Esophagus muscularis mucosa (tissue), 4 donors: ENCODE data around the gene ENDOG. TPM values are rescaled to one million over a fixed set of nuclear protein-coding genes. Genes with fewer than 3 reads are reported as not detected.

Source experiments
- DNase-seq: peaks from one replicate; pipeline ENCODE4 v3.0.0-alpha.2; 2017; ENCODE audit errors: extremely low spot score
- H3K27ac ChIP-seq, 4 donors: fragments of 200-600 bp; sonication (generic); replicated peaks in 1 of 4; 1 replicate in 3 of 4; 2 replicates in 1 of 4; pipeline ENCODE4 v1.5.1; 2016 to 2019; ENCODE audit warnings: mild to moderate bottlenecking in 1 of 4
- H3K27me3 ChIP-seq, 4 donors: fragments of 200-600 bp; sonication (generic); one replicate each; pipeline versions ENCODE4 v1.5.1 to v1.6.0; 2016 to 2019
- H3K36me3 ChIP-seq, 4 donors: fragments of 200-600 bp; sonication (generic); one replicate each; pipeline ENCODE4 v1.5.1; 2016 to 2019
- H3K4me1 ChIP-seq, 4 donors: fragments of 200-600 bp; sonication (generic); one replicate each; pipeline ENCODE4 v1.5.1; 2016 to 2019
- H3K4me3 ChIP-seq, 4 donors: fragments of 200-600 bp; sonication (generic); 1 replicate in 2 of 4; 2 replicates in 2 of 4; pipeline ENCODE4 v1.5.1; 2016 to 2019; ENCODE audit warnings: mild to moderate bottlenecking in 4 of 4, moderate library complexity in 1 of 4
- H3K9me3 ChIP-seq, 4 donors: fragments of 200-600 bp; sonication (generic); 1 replicate in 3 of 4; 2 replicates in 1 of 4; pipeline ENCODE4 v1.5.1; 2016 to 2019
- CTCF ChIP-seq, 3 experiments: fragments of 200-600 bp in 2 of 3; fragments of 450-650 bp in 1 of 3; sonication (generic) in 2 of 3; IDR thresholded peaks; one replicate each; pipeline ENCODE4 v1.5.1; 2017 to 2019; ENCODE audit warnings: antibody characterized with exemption in 3 of 3, mild to moderate bottlenecking in 2 of 3, moderate library complexity in 1 of 3
- EP300 ChIP-seq: sonication (generic); formaldehyde crosslinking; IDR thresholded peaks from one replicate; pipeline ENCODE4 v1.6.1; 2017; ENCODE audit warnings: antibody characterized with exemption
- POLR2A ChIP-seq: fragments of 450-650 bp; IDR thresholded peaks from one replicate; pipeline ENCODE4 v1.6.1; 2017; ENCODE audit warnings: antibody characterized with exemption, moderate library complexity, mild to moderate bottlenecking, low read depth
- POLR2AphosphoS5 ChIP-seq, 2 donors: sonication (generic); formaldehyde crosslinking; IDR thresholded peaks; one replicate each; pipeline ENCODE4 v1.6.1; 2017; ENCODE audit warnings: antibody characterized with exemption in 2 of 2
- WGBS: methylation state at CpG from one replicate; pipeline ENCODE4 v1.1.5; 2018; 5-methylcytosine and 5-hydroxymethylcytosine counted together
- intact Hi-C: fragments of 100-400 bp; cut with DNase I; formaldehyde crosslinking; loops from one replicate; pipeline ENCODE4 v1.15.1; 2023
- total RNA-seq, 4 donors: library from RNA; depleted of rRNA; stranded (reverse); fragments of >200 nt; gene quantifications; one replicate each; pipeline versions ENCODE4 v1.1.0 to v1.2.1, GENCODE V29; 2016

Gene ENDOG
- total RNA-seq, 4 donors from 2014 or later: 21.4 to 44.5 (median 37.5) TPM

GRCh38 chr9:128823362-128823902, 5.1 kb downstream of the ENDOG start:
- Histone ChIP-seq H3K36me3 (peaks cover 19 to 77% (median 68%) of the 10 kb centered on the region in 4 donors), H3K4me3 (no peak overlapping the region), H3K4me1 (peaks cover 14 to 26% (median 23%) of the 10 kb centered on the region in 4 donors), H3K27me3 (no peaks in the 10 kb centered on the region), H3K9me3 (no peaks in the 10 kb centered on the region), H3K27ac (no peak overlapping the region)
- TF ChIP-seq POLR2A: no peak
- DNase-seq: no peak
- 78% methylated on average over 7 of the region's 19 CpGs for WGBS
- intact Hi-C loops: no loop called here

GRCh38 chr9:128823903-128824406, 5.7 kb downstream of the ENDOG start:
- Histone ChIP-seq H3K4me1 (peaks cover 19 to 30% (median 27%) of the 10 kb centered on the region in 4 donors), H3K9me3 (no peaks in the 10 kb centered on the region), H3K27ac (no peak overlapping the region), H3K4me3 (no peak overlapping the region), H3K27me3 (no peaks in the 10 kb centered on the region), H3K36me3 (peaks cover 19 to 77% (median 68%) of the 10 kb centered on the region in 4 donors)
- intact Hi-C loops: no loop called here
- 87% methylated on average over 7 of the region's 12 CpGs for WGBS
- no peak for TF ChIP-seq POLR2AphosphoS5 (IDR thresholded peaks at IDR 0.05)
- no peak for TF ChIP-seq EP300
- no peak for TF ChIP-seq CTCF (IDR thresholded peaks at IDR 0.05)
- no peak for TF ChIP-seq POLR2A
- DNase-seq: no peak

GRCh38 chr9:128824911-128825310, 6.6 kb downstream of the ENDOG start:
- H3K36me3 ChIP-seq: peaks cover 19 to 77% (median 68%) of the 10 kb centered on the region in 4 donors
- H3K4me3 ChIP-seq: no peak overlapping the region
- intact Hi-C loops: no loop called here
- H3K9me3 ChIP-seq: no peaks in the 10 kb centered on the region
- WGBS: 82% methylated on average over 7 of the region's 7 CpGs
- H3K27me3 ChIP-seq: no peaks in the 10 kb centered on the region
- TF ChIP-seq POLR2A: no peak
- no peak for TF ChIP-seq CTCF (IDR thresholded peaks at IDR 0.05)
- TF ChIP-seq POLR2AphosphoS5 (IDR thresholded peaks at IDR 0.05): no peak
- no peak for DNase-seq
- no peak overlapping the region for H3K27ac ChIP-seq
- H3K4me1 ChIP-seq: peaks cover 14 to 27% (median 22%) of the 10 kb centered on the region in 4 donors

- DNase-seq: no peak
Observed at GRCh38 chr9:128825923-128826700, 7.8 kb downstream of the ENDOG start.

More at GRCh38 chr9:128825923-128826700, 7.8 kb downstream of the ENDOG start:
- H3K4me1 ChIP-seq: peaks cover 14 to 23% (median 21%) of the 10 kb centered on the region in 4 donors
- no peaks in the 10 kb centered on the region for H3K27me3 ChIP-seq
- no peak overlapping the region for H3K27ac ChIP-seq
- WGBS: 94% methylated on average over 20 of the region's 22 CpGs
- TF ChIP-seq EP300 (no peak), POLR2A (no peak), CTCF (IDR thresholded peaks at IDR 0.05) (no peak), POLR2AphosphoS5 (IDR thresholded peaks at IDR 0.05) (no peak)
- intact Hi-C loops: no loop called here
- H3K9me3 ChIP-seq: no peaks in the 10 kb centered on the region
- peaks cover 19 to 68% (median 62%) of the 10 kb centered on the region in 4 donors for H3K36me3 ChIP-seq
- H3K4me3 ChIP-seq: no peak overlapping the region
